Thymus (tissue), 11 donors: Measurements from ENCODE around the gene CTNNA3. TPM values are rescaled to one million over a fixed set of nuclear protein-coding genes. Genes with fewer than 3 reads are reported as not detected.

Source experiments
- DNase-seq, 9 donors: peaks; one replicate each; pipeline ENCODE4 v3.0.0-alpha.2; 2013; ENCODE audit warnings: low spot score in 9 of 9, low read depth in 6 of 9, missing footprints in 1 of 9
- H3K27ac ChIP-seq, 2 donors: one replicate each; pipeline ENCODE4 v1.5.1; 2013; ENCODE audit warnings: control low read depth in 1 of 2, low read depth in 1 of 2, low read length in 1 of 2, mild to moderate bottlenecking in 1 of 2, moderate library complexity in 1 of 2
- H3K27me3 ChIP-seq, 2 donors: one replicate each; pipeline ENCODE4 v1.5.1; 2013; ENCODE audit warnings: low read length in 1 of 2; ENCODE audit not compliant: control insufficient read depth in 2 of 2, insufficient read depth in 1 of 2
- H3K36me3 ChIP-seq, 2 donors: one replicate each; pipeline ENCODE4 v1.5.1; 2013; ENCODE audit warnings: low read length in 1 of 2, mild to moderate bottlenecking in 1 of 2, moderate library complexity in 1 of 2; ENCODE audit not compliant: control insufficient read depth in 2 of 2, insufficient read depth in 2 of 2
- H3K4me1 ChIP-seq, 2 donors: one replicate each; pipeline ENCODE4 v1.5.1; 2013; ENCODE audit warnings: low read length in 2 of 2; ENCODE audit not compliant: control insufficient read depth in 2 of 2, insufficient read depth in 2 of 2
- H3K4me3 ChIP-seq, 2 donors: one replicate each; pipeline ENCODE4 v1.5.1; 2013; ENCODE audit warnings: low read length in 2 of 2, control low read depth in 1 of 2, mild to moderate bottlenecking in 1 of 2
- H3K9me3 ChIP-seq, 2 donors: one replicate each; pipeline ENCODE4 v1.5.1; 2013; ENCODE audit warnings: low read length in 1 of 2, mild to moderate bottlenecking in 1 of 2; ENCODE audit not compliant: control insufficient read depth in 2 of 2, insufficient read depth in 1 of 2
- WGBS: extraction: QIAGEN DNeasy Blood & Tissue Kit; methylation state at CpG from one replicate; pipeline ENCODE4 v1.1.7; 2013; 5-methylcytosine and 5-hydroxymethylcytosine counted together
- polyA plus RNA-seq: library from polyadenylated mRNA; stranded (reverse); fragments of 200-250 nt; gene quantifications from one replicate; pipeline ENCODE4 v1.2.3, GENCODE V29; 2013
- total RNA-seq: library from RNA; stranded (reverse); fragments of 120-200 nt; gene quantifications from one replicate; pipeline ENCODE4 v1.2.4, GENCODE V29; 2013
- donor health status: healthy.

Gene CTNNA3
- total and polyA plus RNA-seq, 2 donors: 0.27 to 0.28 TPM

GRCh38 chr10:66307826-66308225, 1388.2 kb downstream of the CTNNA3 start:
- Histone ChIP-seq H3K4me1 (no peaks in the 10 kb centered on the region), H3K4me3 (no peak overlapping the region), H3K27me3 (no peaks in the 10 kb centered on the region), H3K27ac (no peak overlapping the region), H3K36me3 (no peaks in the 10 kb centered on the region), H3K9me3 (no peaks in the 10 kb centered on the region)
- DNase-seq: no peak

GRCh38 chr10:66301078-66301477, 1394.9 kb downstream of the CTNNA3 start:
- H3K4me3 ChIP-seq: no peak overlapping the region
- no peaks in the 10 kb centered on the region for H3K36me3 ChIP-seq
- no peaks in the 10 kb centered on the region for H3K27me3 ChIP-seq
- no peaks in the 10 kb centered on the region for H3K9me3 ChIP-seq
- H3K4me1 ChIP-seq: no peaks in the 10 kb centered on the region
- WGBS: 90% methylated on average over 1 of the region's 1 CpG
- no peak for DNase-seq
- H3K27ac ChIP-seq: no peak overlapping the region

GRCh38 chr10:66295602-66296001, 1400.4 kb downstream of the CTNNA3 start:
- Histone ChIP-seq H3K27me3 (no peaks in the 10 kb centered on the region), H3K36me3 (no peaks in the 10 kb centered on the region), H3K4me3 (no peak overlapping the region), H3K4me1 (no peaks in the 10 kb centered on the region), H3K27ac (no peak overlapping the region), H3K9me3 (no peaks in the 10 kb centered on the region)
- 87% methylated on average over 3 of the region's 3 CpGs for WGBS
- DNase-seq: no peak

- WGBS: 87% methylated on average over 3 of the region's 3 CpGs
- H3K27me3 ChIP-seq: no peaks in the 10 kb centered on the region
- no peaks in the 10 kb centered on the region for H3K4me1 ChIP-seq
- no peaks in the 10 kb centered on the region for H3K9me3 ChIP-seq
- no peak overlapping the region for H3K4me3 ChIP-seq
- no peak for DNase-seq
- H3K27ac ChIP-seq: no peak overlapping the region
- H3K36me3 ChIP-seq: no peaks in the 10 kb centered on the region
Observed at GRCh38 chr10:66294538-66294937, 1401.5 kb downstream of the CTNNA3 start.

GRCh38 chr10:66292922-66293321, 1403.1 kb downstream of the CTNNA3 start:
- DNase-seq: no peak
- Histone ChIP-seq H3K27me3 (no peaks in the 10 kb centered on the region), H3K36me3 (no peaks in the 10 kb centered on the region), H3K4me3 (no peak overlapping the region), H3K4me1 (no peaks in the 10 kb centered on the region), H3K9me3 (no peaks in the 10 kb centered on the region), H3K27ac (no peak overlapping the region)

- no peaks in the 10 kb centered on the region for H3K27me3 ChIP-seq
- H3K36me3 ChIP-seq: no peaks in the 10 kb centered on the region
- no peaks in the 10 kb centered on the region for H3K9me3 ChIP-seq
- no peak overlapping the region for H3K27ac ChIP-seq
- H3K4me1 ChIP-seq: no peaks in the 10 kb centered on the region
- no peak overlapping the region for H3K4me3 ChIP-seq
- no peak for DNase-seq
- WGBS: 77% methylated on average over 1 of the region's 1 CpG
Observed at GRCh38 chr10:66292456-66292855, 1403.5 kb downstream of the CTNNA3 start.

- Histone ChIP-seq H3K4me3 (no peak overlapping the region), H3K27ac (no peak overlapping the region), H3K27me3 (no peaks in the 10 kb centered on the region), H3K36me3 (no peaks in the 10 kb centered on the region), H3K9me3 (no peaks in the 10 kb centered on the region), H3K4me1 (no peaks in the 10 kb centered on the region)
- no peak for DNase-seq
- WGBS: 98% methylated on average over 2 of the region's 2 CpGs
Observed at GRCh38 chr10:66291133-66291532, 1404.9 kb downstream of the CTNNA3 start.

- H3K36me3 ChIP-seq: no peaks in the 10 kb centered on the region
- H3K27ac ChIP-seq: no peak overlapping the region
- no peaks in the 10 kb centered on the region for H3K4me1 ChIP-seq
- H3K27me3 ChIP-seq: no peaks in the 10 kb centered on the region
- no peaks in the 10 kb centered on the region for H3K9me3 ChIP-seq
- no peak overlapping the region for H3K4me3 ChIP-seq
- DNase-seq: no peak
Observed at GRCh38 chr10:66284621-66285020, 1411.4 kb downstream of the CTNNA3 start.

- no peaks in the 10 kb centered on the region for H3K27me3 ChIP-seq
- DNase-seq: no peak
- H3K9me3 ChIP-seq: no peaks in the 10 kb centered on the region
- H3K4me3 ChIP-seq: no peak overlapping the region
- H3K36me3 ChIP-seq: no peaks in the 10 kb centered on the region
- 95% methylated on average over 4 of the region's 4 CpGs for WGBS
- H3K4me1 ChIP-seq: no peaks in the 10 kb centered on the region
- H3K27ac ChIP-seq: no peak overlapping the region
Observed at GRCh38 chr10:66283874-66284464, 1412.0 kb downstream of the CTNNA3 start.

- Histone ChIP-seq H3K27me3 (no peaks in the 10 kb centered on the region), H3K4me1 (no peaks in the 10 kb centered on the region), H3K27ac (no peak overlapping the region), H3K4me3 (no peak overlapping the region), H3K36me3 (no peaks in the 10 kb centered on the region), H3K9me3 (no peaks in the 10 kb centered on the region)
- WGBS: 90% methylated on average over 2 of the region's 2 CpGs
- no peak for DNase-seq
Observed at GRCh38 chr10:66283064-66283463, 1412.9 kb downstream of the CTNNA3 start.
